NCI-H82 (cell line): ENCODE results near the gene KRTAP5-6.

Source experiments
- DNase-seq: peaks from one replicate; lab custom pipeline; 2025; lab: John Stamatoyannopoulos, UW

KRTAP5-6 gene, protein sequence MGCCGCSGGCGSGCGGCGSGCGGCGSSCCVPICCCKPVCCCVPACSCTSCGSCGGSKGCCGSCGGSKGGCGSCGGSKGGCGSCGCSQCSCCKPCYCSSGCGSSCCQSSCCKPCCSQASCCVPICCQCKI

DNA sequence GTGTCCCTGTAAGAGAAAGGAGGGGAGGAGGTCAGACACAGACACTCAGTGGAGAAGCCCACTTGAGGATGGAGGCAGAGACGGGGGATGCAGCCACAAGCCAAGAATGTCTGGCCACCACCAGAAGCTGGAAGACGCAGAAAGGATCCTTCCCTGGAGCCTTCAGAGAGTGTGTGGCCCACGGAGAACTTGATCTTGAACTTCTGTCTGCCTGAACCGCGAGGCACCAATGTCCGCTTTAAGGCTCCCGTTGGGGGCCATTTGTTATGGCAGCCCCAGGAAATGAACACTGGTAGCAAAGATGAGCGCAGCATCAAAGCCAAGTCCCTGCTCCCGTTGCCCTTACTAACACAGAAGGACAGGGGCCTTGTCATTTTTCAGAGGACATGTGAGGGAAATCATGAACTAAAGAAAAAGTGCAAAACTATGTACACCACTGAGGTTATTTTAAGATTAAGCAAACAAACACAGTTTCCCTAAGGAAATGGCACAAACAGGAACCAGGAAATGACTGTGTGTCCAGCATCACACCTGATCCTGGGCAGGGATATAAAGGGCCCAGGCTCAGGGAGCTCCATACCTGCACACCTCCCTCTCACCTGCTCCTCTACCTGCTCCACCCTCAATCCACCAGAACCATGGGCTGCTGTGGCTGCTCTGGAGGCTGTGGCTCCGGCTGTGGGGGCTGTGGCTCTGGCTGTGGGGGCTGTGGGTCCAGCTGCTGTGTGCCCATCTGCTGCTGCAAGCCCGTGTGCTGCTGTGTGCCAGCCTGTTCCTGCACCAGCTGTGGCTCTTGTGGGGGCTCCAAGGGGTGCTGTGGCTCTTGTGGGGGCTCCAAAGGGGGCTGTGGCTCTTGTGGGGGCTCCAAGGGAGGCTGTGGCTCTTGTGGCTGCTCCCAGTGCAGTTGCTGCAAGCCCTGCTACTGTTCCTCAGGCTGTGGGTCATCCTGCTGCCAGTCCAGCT is at the start of gene KRTAP5-6:
KRTAP5-6 (plus strand) TSS at position 588 of the 963 bp plus-strand sequence; CDS start at position 639, 51 bp downstream.
- no peak for DNase-seq

DNA sequence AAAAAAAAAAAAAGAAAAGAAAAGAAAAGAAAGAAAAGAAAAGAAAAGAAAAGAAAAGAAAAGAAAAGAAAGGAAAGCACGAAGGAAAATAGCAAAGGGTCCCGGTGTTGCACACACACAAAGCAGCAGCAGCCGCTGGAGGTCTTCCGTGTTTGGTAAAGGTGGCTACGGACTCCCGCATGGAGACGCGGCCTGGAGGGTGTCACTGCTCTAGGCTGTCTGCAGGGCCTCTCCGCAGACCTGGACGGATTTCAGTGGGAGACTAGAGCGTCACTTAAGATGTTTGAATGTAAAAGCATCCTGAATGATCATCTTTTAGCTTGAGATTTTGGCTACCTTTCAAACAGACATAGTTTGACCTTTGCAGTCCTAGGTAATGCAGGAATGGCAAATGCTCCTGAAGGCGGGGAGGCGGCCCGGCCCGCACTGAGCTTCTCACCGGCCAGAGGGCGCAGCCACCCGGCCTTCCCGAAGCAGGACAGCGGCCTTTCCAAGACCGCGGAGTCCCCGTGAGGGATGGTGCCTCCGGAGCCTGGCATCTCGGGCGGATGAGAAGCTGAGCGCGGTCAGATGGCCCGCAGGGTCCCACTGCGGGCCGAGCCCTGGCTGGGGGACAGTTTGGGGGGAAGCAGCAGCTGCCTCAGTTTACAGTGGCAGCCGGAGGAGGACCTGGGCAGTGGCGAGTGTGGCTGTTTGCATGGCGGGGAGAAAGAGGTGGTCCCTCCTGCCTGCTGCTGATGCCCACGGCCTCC is 48.9 kb upstream of the KRTAP5-6 start:
- DNase-seq: no peak

GRCh38 chr11:1648653-1649420 is 48.2 kb upstream of the KRTAP5-6 start:
- DNase-seq: no peak

DNA sequence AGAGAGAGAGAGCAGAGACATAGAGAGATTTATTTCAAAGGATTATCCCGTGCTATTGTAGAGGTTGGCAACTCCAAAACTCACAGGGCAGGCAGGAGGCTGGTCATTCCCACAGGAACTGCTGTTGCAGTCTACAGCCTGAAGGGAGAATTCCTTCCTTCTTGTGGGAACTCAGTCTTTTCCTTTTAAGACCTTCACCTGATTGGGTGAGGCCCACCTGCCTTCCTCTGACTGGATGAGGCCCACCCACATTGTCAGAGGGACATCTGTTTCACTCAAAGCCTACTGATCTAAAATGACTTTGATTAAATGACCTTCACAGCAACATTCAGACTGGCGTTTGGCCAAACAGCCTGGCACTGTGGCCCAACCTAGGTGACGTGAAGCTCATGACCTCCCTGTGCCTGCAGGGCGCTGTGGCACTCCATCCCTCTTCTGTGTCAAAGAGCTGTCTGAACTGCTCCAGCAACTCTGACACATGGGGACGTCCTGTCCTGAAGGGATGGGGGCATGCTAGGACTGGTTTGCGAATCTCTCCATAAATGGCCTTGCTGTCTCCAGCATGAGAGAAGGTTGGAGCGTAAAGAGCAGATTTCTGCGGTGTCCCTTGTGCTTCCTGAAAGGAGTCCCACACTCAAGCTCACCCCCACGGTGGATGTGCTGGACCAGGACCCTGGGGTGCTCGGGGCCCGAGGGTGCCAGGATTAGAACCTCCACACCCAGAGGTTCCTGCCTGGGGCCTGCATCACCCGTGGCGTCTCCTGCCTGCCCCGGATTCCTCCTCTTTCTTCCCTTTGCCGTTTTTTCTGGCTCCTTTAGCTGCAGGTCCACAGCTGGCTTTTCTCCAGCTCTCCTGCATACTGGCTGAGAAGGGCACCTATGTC is 46.7 kb upstream of the KRTAP5-6 start:
- no peak for DNase-seq

- DNase-seq: no peak
Observed at GRCh38 chr11:1650918-1651262, 46.1 kb upstream of the KRTAP5-6 start.

DNA sequence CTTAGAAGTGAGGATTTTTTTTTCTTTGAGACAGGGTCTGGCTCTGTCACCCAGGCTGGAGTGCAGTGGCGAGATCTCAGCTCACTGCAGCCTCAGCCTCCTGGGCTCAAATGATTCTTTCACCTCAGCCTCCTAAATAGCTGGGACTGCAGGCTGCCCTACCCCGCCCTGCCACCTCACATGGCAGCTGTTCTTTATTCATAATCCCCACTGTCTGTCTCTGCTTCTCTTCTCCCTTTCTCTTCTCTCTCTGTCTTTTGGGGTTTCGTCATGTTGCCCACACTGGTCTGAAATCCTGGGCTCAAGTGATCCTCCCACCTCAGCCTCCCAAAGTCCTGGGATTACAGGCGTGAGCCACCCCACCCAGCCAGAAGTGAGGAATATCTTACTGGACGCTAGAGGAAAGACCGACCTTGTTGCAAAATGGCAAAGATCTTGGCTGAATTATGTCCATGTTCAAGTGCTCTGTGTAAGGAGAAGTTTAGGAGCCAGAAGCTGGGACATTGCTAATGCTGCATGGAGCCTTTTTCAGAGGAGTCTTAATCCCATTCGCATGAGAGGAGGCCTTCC is 45.5 kb upstream of the KRTAP5-6 start:
- peak; percentile 9 for DNase-seq

DNA sequence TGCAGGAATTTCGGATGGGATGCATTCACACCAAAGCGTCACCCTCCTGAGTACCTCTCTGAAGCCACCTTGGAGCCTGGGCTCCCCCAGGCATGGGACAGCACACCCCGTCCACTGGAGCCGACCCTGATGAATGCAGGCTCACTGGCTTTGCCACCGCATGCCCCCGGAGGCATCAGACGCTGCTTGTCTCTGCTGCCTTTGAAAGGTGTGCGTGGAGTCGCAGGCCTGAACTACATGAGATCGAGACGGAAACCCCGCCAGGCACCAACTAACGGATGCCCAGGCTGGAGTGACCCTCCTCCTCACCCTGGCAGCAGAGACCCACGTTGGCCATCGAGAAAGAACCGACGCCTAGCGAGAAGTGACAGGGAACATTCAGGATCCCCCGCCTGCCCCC is 45.0 kb upstream of the KRTAP5-6 start:
- no peak for DNase-seq

DNA sequence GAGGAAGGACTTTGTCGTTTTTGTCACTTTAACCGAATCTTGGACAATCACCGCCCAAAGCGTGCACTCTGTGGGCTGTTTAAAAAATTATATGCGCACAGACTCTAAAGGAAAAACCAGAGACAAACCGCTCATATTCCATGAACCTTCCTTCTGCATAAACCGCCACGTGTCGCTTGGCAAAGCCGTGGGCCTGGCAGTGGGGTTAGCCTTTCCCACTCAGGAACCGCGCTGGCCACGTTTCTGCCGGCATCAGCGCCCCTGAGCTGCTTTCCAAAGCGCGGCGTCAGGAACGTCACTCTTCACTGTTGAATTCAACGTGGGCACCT is 44.6 kb upstream of the KRTAP5-6 start:
- DNase-seq: no peak

DNA sequence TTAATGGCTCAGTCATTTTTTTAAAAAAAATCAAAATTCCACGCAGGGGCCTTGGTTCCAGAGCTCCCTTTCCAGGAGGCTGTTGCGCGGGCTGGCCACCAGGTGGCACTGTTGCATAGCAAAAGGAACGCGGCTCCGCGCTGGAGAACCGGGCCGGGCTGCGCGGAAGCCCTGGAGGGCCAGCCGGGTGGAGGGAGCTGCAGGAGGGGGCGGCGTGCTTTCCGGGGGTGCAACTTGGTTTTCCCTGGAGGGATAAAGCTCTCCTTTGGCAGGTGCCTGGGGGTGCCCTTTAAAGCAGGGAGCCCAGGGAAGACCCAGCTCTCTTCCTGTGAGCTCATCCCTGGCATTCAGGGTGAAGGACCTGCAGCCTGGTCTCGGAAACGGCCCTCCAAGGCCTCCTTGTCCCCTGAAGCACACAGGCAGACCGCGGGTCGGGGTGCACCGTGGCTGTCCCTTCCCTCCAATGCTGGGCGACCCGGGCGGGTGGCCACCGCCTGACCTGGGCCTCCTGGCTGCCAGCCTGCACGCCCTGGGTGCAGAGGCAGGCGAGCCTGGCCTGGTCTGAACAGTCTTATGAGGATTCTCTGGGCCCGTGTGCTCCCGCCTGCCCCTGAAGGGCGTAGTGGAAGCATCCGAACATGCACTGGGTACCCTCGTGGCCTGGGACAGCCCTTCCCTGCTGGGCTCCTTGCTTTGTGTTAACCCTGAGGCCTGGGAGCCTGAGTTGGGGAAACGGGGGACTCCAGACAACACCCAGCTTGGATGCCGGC is 44.0 kb upstream of the KRTAP5-6 start:
- peak; percentile 57 for DNase-seq

- no peak for DNase-seq
Observed at GRCh38 chr11:1653541-1654387, 43.2 kb upstream of the KRTAP5-6 start.

DNA sequence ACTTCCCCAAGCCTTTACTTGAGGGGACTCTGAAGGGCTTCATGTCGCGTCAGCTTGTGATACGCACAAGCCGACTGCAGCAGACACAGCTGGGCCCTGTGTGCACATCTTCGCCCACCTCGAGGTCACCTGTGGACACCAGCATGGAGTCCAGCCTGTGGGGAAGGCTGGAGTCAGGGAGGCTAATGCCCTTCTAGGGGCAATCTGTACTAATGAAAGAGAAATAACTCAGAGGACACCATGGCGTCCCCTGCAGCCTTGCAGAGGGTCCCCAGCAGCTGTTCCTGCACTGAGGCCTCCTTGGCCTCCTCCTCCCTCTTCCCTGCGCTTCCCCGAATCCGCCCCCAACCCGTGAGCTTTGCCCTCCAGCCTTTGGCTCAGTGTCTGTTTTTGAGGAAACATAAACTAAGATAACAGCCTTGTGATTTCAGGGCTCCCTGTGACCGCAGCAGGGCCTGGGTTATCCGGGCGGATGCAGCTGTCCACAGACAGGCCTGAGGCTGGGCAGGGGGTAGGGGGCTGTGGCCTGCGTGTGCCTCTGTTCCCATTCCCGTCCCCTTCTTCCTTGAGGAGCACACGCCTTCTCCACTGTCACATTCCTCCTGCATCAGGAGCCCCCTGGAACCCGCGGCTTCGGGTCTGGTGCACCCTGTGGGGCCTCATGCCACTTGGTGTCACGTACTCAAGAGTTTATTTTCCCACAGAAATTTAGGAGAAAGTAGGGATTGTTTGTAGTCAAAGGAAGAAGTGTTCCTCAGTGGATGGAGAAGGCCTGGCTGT is 42.4 kb upstream of the KRTAP5-6 start:
- no peak for DNase-seq

GRCh38 chr11:1655168-1656060 is 41.6 kb upstream of the KRTAP5-6 start:
- no peak for DNase-seq

GRCh38 chr11:1656061-1656441 is 40.9 kb upstream of the KRTAP5-6 start:
- no peak for DNase-seq

DNA sequence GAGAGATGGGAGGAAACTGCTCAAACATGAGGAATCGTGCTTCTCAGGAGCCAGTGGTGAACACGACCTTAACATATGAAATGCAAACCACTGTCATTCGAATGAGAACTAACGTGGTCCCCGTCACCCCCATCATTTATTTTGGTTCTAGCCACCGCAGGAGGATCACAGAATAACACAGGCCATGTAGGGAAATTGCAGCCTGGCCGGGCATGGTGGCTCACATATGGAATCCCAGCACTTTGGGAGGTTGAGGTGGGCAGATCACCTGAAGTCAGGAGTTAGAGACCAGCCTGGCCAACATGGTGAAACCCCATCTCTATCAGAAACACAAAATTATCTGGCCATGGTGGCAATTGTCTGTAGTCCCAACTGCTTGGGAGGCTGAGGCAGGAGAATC is 40.3 kb upstream of the KRTAP5-6 start:
- no peak for DNase-seq

DNA sequence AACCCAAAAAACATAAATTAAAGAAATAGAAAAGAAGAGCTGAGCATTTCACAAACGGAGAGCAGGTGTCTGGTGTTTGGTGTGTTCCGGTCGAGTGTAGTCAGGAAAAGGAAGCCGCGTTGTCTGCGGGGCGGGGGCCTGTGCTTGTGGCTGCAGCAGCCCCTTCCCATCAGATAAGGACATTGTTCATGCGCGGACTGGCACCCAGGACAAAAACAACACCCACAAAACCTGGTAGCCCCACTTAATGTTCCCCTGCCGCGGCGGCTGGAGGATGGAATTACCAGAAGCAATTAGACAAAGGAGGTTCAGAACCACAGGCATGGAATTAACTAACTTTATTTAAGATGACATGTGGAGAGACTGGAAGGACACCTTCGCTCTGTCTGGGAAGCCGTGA is 37.5 kb upstream of the KRTAP5-6 start:
- DNase-seq: no peak

- no peak for DNase-seq
Observed at GRCh38 chr11:1660111-1660867, 36.7 kb upstream of the KRTAP5-6 start.
